NCI-H345 treated with DMSO at 0.1 percent for 48 hours (cell line): ENCODE data around the gene FRMPD2.
"Not testable (repeated sequence)": the region's sequence is repeated elsewhere in the genome, so short reads cannot be mapped to it uniquely, and the experiment has no call there.

Experiments used
- DNase-seq: peaks from one replicate; lab custom pipeline; 2025; ENCODE audit not compliant: unreplicated experiment; lab: John Stamatoyannopoulos, UW

FRMPD2 gene

GRCh38 chr10:48237259-48238250 is 36.9 kb downstream of the FRMPD2 start:
- no peak for DNase-seq

GRCh38 chr10:48236199-48236621 is 38.3 kb downstream of the FRMPD2 start:
- DNase-seq, result no peak

- DNase-seq, result no peak
Measured at GRCh38 chr10:48235501-48235900, 39.0 kb downstream of the FRMPD2 start.

- DNase-seq, result no peak
Measured at GRCh38 chr10:48234787-48235186, 39.7 kb downstream of the FRMPD2 start.

GRCh38 chr10:48234295-48234694 is 40.2 kb downstream of the FRMPD2 start:
- no peak for DNase-seq

DNA sequence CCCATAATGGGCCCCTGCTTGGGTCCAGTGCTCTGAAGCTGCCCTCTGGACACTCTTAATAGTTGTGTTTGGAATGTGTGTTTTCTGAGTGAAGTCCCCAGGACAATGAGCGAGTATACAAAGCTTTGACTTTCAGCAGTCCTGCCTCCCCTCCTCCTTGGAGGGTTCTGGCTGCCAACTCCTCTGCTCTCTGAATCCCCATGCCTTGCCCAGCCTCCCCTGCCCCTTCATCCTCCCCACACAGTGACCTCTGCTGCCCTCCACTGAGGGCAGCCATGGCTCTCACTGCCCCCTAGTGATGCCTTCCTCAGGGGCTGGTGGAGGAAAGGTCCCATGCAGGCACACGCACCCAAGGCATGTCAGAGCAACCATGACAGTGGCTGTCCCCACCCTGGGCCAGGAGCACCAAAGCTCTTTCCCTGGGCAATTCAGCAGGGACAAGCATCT is 40.9 kb downstream of the FRMPD2 start:
- no peak for DNase-seq

DNA sequence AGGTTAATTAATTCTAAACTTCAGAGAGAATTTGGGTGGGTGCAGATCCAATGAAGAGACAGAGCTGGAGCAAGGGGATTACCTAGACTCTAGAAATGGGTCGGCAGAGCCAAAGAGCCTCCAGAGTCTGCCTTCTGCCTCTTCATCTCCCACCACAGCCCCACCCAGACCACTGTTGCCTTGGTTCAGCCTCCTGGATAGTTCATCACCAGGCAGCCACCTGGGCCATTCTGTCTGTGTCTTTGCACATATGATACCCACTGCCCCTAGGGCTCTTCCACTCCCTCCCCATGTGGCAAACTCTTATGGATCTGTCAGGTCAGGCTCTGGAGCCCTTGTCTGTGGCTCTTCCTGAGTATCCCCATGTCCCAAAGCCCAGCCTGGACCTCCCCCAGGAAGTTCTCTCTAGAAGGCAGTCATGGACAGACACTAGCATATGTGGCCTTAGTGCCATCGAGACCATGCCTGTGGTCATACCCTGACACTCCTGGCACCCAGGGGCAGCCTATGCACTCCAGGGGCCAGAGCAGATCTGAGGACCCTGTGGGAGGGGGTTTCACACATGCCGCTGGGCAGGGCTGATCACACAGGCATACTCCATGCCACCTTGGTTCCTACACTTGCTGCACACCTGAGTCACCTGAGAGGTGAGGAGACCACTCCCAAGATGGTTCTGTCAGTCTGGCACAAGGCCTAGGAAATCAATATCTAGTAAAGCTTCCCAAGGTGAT is 41.6 kb downstream of the FRMPD2 start:
- DNase-seq, result no peak

- no peak for DNase-seq
Measured at GRCh38 chr10:48231699-48232315, 42.7 kb downstream of the FRMPD2 start.

- no peak for DNase-seq
Measured at GRCh38 chr10:48231178-48231577, 43.3 kb downstream of the FRMPD2 start.

DNA sequence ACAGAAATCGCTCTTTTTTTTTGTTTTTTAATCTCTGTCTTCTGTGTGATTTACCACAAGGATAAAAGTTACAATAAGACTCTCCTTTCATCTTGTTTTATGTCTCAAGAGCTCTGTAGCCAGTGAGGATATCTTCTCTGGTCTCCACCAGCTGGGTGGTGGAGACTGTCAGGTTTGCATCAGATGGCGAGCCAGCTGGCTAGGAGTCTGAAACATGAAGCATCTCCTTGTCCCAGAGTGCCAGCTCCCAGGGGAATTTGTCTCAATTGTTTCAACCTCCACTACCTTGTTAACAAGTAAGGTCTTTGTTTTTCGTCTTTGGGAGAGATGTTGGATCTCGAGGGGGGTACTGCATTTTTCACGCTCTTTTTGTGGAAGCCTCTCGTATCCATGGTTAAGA is 47.3 kb downstream of the FRMPD2 start:
- no peak for DNase-seq

DNA sequence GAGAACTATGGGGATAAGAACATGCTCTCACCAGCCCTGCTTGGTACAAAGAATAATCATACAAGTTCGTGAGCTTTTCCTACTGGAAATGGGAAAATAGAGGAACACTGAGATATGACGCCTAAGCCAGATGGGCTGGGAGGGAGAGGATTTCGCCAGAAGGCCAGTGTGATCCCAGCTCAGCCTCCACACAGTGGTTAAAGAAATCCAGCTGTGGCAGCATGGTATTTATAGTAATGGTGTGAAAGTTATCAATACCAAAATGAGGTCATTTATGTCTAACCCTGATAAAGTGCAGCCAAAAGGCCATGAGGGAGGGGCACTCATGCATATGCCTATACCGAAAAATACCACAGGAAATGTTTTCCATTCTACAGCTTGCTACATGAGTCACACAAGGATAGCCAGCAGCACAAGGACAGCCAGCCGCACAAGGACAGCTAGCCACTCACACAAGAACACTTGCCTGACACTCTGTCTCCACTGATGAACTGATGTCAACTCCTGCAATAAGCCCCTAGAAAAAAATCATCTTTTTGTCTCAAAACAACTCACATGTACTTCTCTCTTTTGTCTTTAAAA is 49.4 kb downstream of the FRMPD2 start:
- no peak for DNase-seq

- DNase-seq, result no peak
Measured at GRCh38 chr10:48224296-48224695, 50.2 kb downstream of the FRMPD2 start.

DNA sequence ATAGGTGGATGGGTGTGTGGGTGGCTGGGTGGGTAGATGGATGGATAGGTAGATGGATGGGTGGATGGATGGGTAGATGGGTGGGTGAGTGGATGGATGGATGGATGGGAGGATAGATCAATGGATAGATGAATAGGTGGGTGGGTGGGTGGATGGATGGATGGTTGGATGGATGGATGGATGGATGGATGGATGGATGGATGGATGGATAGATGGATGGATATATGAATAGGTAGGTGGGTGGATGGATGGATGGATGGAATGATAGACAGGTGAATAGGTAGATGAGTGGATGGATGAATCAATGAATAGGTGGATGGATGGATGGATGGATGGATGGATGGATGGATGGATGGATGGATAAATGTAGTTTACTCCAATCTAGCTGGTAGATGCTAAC is 52.7 kb downstream of the FRMPD2 start:
- DNase-seq, result no peak

DNA sequence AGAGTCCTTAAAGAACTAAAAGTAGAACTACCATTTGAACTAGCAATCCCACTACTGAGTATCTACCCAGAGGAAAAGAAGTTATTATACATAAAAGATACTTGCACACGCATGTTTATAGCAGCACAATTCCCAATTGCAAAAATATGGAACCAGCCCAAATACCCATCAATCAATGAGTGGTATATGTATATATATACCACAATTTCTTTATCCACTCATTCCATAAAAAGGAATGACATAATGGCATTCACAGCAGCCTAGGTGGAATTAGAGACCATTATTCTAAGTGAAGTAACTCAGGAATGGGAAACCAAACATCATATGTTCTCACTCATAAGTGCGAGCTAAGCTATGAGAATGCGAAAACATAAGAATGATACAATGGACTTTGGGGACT is 53.5 kb downstream of the FRMPD2 start:
- DNase-seq, result not testable (repeated sequence)

- no peak for DNase-seq
Measured at GRCh38 chr10:48219194-48219593, 55.3 kb downstream of the FRMPD2 start.

DNA sequence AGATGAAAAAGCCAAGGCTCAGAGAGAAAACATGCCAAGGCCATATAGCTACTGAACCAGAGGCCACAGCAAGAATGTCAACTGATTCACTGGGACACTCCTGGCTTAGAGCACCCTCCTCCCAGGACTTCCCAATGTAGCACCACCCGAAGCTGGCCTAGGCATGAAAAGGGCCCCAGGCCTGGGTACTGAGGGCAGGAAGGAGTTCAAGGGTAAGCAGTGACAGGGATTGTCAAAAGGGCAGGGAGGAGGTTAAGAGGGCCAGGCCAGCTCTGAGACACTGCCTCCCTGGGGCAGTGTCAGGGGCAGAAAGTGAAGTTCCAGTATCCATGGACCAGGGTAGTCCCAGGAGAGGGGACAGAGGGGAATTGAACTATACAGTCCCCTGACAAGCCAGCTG is 57.8 kb downstream of the FRMPD2 start:
- no peak for DNase-seq

DNA sequence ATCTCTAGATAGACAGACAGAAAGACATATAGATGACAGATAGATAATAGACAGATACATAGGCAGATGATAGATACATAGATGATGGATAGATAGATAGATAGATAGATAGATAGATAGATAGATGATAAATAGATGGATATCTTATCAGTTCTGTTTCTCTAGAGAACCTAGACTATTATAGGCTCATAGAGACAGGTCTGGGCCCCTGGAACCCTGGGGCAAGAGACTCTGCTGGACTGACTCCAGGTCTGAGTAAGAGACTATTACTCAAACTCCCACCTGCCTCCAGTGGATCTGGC is 58.3 kb downstream of the FRMPD2 start:
- DNase-seq, result no peak

DNA sequence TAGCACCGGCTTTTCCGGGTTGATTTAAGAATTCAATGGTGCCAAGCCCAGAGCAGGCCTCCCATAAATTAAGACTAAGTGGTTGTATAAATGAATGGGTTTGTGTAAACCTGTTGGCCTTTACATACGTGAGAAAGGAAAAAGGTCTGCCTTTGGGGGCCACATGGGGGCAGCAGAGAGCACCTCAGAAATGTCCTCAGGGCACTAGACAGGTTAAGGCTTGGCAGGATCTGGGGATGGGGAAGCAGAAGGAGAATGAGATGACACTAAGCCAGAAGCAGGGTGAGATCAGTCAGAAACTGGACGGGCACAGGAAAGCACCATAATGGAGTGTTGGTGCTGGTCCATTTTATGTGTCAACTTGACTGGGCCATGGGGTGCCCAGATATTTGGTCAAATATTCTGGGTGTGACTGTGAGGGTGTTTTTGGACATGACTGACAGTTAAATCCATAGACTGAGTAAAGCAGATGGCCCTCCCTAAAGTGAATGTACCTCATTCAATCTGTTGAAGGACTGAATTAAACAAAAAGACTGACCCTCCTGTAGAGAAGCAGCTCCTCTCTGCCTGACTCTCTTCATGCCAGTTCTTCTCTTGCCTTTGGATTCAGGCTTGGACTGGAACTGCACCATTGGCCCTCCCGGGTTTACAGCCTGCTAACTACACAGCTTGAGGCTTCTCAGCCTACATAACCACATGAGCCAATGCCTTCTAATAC is 58.9 kb downstream of the FRMPD2 start:
- no peak for DNase-seq

DNA sequence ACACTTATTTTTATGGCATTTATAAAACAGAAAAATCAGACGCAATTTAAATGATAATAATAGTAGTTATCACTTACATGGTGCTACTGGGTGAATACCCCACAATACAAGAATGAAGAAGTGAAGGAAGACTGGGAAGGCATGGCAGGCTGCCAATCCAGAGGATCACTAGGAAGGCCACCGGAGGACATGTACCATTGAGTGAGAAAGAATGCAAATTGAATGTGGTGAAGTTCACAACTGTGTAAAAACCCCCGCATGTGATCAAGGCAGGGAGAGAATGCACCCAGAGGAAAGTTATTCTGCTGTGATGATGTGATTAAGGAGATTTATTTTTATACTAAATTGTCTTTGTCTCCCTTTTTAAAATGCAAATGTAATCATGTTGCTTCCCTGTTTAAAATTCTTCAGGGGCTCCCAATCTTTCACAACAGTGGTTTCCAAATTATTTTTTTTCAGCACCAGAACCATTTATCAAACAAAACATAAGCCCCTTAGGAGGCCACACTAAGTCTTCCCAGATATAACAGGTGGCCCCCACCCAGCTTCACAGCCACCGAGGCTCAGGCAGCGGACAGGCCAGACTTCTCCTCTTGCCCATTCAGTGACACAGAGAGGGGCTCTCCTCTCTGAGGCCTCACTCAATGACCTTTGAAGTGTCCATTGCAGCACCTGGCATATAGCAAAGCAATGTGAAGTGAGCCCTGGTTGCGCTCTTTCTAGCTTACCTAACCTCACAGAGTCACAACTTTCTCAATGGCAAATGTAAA is 59.6 kb downstream of the FRMPD2 start:
- no peak for DNase-seq

- no peak for DNase-seq
Measured at GRCh38 chr10:48213047-48213446, 61.4 kb downstream of the FRMPD2 start.
